T-helper 9 cell (primary cell): Measurements from ENCODE around the gene MGMT.

Experiments used
- DNase-seq: peaks from one replicate; pipeline ENCODE4 v3.0.0-alpha.2; 2020

The MGMT gene

GRCh38 chr10:129594811-129595210, 127.8 kb downstream of the MGMT start:
- no peak for DNase-seq

DNA sequence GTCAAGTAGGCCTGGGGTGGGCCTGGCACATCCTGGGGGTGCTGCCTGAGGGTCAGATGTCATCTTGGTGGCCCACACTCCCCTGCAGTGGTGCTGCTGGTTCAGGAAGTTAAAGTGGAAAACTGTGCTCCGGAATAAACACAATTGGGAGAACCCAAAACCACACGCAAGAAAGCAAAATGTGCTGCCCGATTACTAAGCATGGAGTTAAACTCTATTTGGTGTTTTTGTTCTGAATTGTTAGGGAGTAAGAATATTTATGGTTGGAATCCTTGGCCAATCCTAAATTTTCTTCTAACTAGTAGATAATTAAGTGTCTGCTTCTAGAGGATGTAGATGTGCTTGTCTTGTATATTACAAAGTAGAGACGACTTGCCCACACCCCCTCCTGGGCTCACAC, 131.4 kb downstream of the MGMT start:
- DNase-seq = no peak

DNA sequence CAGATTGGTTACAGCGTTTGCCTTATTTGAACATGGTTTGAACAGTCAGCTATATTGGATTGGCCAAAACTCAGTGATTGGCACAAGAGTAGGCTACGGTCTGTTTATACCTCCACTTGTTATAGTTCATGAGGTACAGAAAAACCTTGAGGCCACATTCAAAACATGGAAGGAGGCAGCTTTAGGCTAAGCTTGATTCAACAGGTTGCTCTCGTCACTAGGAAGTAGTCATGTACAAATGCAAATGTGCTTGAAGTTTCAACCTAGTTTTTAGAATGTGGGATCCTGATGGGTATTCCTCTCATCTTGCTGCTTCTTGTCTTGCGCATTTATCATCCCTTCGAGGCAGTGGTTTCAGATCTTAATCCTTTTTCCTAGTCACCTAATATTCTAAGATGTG, 132.1 kb downstream of the MGMT start:
- DNase-seq = no peak

- DNase-seq = no peak
These were observed 134.7 kb downstream of the MGMT start for GRCh38 chr10:129601737-129602136.

GRCh38 chr10:129602938-129603535, 136.0 kb downstream of the MGMT start:
- DNase-seq = no peak

DNA sequence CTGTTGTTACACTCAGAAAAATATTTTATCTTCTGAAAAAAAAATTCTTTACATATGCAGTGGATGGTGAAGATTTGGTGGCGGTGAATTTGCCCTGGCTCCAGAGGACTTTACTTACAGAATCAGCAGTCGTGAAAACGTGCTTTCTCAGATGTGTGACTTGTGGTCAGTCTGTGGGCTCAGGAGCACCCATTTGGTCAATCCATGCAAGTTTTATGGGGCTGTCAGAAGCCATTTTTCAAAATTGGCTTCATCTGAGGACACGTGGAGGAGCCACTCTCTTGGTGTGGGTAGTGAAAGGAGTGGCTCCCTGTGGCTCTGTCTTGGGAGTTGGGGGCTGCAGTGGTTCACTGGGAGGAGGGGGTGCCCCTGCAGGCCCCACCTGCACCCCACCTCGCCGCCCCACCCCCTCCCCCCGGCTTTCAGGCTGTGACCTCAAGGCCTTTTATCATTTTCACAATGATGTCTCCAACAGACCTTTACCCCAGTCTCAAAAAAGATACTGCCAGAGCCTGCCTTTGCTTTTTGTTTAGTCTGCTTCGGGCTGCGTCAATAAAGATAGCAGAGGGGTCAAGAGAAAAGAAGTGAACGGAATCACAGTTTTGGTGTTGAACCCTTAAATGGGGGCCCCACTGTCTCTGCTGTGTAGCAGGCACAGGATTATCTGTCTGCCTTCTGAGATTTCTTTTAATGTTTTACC, 137.4 kb downstream of the MGMT start:
- no peak for DNase-seq

GRCh38 chr10:129605266-129605985, 138.4 kb downstream of the MGMT start:
- no peak for DNase-seq

DNA sequence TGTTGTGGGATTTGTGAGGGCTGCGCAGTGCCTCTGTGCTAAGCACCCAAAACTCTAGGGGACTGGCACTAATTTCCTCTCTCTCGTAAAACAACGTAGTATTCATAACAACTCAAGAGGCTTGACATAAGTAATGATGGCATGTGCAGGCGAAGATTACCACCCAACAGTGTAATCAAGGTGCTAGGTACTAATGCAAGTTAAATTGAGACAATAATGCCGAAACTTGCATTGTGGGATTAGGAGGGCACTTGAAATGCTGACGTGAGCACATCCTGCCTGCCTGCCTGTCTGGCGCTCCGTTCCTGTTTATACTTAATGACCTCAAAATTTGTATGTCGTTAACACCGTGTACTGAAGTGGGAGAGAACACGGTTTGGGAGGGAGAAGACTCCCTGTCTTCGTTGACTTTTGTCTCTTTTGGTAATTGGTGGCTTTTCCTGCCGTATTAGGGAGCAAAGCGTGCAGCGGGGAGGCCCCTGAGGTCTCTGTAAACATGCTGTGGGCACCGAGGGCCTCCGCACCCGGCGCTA, 139.0 kb downstream of the MGMT start:
- no peak for DNase-seq

DNA sequence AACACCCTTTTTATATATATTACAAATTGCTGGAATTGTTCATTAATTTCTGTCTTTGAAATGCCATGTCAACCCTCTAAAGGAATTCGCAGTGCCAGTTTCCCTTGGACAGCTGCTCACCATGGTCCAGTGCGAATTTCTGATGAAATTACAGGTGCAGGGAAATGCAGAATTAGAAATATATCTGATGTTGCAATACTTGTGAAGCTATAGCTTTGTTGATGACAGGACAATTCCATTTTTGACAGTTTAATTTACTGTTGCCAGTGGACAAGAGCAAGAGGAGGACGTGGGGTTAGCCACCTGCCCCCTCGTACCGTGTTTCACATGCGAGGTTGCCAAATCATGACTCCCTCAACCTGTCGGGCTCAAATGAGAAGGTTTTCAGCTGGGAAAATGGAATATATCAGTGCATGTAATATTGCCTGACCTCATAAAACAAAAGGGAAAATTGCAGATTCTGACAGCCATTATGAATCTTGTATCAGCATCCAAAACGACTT, 140.6 kb downstream of the MGMT start:
- DNase-seq = no peak

DNA sequence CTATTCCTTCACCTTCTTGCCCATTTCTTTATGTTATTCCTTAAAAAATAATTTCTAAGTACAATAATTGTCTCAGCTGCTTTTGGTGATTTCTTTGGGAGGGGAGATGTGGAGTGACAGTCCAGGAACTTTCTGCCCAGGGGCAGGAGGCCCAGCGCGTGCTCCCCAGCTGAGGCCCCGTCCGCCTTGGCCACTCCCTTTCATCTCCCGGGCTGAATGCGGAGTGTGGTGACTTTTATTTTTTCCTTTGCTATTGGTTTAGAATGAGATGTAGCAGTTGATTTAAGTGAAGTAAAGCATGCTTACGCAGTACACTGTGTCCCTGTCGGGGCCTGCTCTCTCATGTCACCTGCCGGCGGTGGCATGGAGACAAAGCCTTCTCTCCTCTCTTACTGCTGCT, 141.6 kb downstream of the MGMT start:
- DNase-seq = no peak

- no peak for DNase-seq
These were observed 142.5 kb downstream of the MGMT start for GRCh38 chr10:129609551-129609950.

- DNase-seq = no peak
These were observed 145.6 kb downstream of the MGMT start for GRCh38 chr10:129612481-129613109.

DNA sequence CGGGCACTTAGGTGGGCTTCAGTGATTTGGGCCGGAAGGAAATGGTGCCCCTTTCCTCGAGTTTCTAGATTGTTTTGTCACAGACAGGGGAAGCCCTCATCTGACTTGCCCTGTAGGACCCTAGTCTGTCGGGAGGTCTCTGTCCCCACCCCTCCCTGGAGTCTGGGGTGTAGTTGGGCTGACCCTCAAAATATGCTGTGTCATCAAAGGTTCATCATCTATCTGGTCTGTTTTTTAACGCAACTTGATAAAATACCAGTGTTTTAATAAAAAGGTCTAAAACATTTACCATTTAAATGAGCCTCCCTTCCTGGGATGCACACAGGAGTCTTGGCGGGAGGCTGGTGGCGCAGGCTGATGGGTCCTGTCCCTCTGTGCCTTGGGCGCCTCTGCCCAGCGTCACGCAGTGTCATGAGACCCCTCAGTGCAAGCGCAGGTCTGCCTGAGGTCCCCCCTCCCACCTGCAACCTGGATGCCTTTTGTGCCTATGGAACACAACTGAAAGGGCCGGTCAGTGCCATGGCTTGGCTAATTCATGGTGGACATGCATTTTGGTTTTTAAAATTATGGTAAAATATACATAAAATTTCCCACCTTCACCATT, 146.4 kb downstream of the MGMT start:
- no peak for DNase-seq

GRCh38 chr10:129614341-129614740, 147.3 kb downstream of the MGMT start:
- no peak for DNase-seq

DNA sequence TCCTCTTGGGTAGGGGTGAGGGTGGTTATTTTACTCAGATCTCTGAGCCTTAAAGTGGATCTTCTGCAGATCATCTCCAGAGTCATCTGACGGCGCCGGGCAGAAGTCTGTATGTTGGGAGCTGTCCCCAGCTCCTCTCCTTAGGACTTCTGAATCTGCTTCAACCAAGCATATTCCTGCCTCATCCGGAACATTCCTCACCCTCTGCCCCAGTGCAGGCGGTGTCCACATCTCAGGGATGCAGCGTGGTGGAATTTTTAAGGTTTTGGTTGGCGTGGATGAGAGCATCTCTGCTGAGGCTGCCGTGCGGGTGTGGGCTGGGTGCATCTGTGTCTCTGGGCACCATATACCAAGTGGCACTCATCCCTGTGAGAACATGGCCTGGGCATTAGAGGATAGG, 148.3 kb downstream of the MGMT start:
- no peak for DNase-seq

- DNase-seq = no peak
These were observed 149.0 kb downstream of the MGMT start for GRCh38 chr10:129615921-129616525.

- no peak for DNase-seq
These were observed 150.7 kb downstream of the MGMT start for GRCh38 chr10:129617768-129618167.

DNA sequence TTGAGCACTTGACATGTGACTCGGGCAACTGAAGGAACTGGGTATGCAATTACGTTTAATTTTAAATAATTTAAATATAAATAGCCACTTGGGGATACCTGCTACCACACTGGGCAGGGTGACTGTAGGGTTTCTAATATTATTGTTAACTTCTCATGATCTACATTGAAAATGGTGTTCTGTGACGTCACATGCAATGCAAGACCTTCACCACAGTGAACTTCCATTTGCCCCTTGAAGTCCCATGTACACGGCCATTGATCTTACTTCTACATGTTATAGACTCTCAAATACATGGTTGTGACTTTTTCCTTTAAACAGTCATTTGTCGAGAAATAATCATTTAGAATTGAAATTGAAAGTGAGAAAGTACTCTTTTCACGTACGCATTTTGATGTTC, 154.0 kb downstream of the MGMT start:
- DNase-seq = no peak

DNA sequence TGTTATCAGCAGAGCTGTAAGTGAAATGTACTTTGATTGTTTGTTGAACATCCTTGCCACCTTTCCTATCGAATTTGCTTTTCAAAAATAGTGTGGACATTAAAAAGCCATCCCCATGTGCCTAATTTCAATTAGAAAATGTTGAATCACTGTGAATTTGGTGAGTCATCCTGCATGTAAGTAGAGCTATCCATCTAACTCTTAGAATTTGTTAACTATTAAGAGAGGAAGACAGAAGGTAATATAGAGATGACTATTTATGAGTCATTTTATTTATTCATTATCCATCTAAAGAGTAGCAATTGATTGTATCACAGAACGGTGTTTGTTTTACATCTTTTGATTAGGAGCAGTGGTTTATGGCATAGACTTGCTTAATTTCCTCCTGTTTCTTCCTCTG, 154.7 kb downstream of the MGMT start:
- no peak for DNase-seq

DNA sequence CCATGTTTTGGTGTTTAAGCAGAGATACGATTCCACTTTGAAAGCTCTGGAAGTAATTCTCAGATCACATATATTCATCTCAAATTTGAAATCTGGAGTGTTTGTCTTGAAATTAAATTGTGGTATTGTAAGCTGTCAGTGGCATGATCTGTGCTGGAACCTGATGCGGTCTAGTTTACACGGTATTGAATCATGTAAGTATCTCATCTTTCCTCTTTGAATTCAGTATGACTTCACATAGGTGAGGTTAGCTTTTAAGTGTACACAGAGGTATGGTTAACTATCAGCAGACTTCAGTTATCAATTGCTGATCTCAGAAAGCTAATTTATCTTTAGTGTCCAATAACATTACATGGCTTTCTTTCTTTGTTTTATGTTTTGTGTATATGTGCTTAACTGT, 155.2 kb downstream of the MGMT start:
- DNase-seq = no peak

DNA sequence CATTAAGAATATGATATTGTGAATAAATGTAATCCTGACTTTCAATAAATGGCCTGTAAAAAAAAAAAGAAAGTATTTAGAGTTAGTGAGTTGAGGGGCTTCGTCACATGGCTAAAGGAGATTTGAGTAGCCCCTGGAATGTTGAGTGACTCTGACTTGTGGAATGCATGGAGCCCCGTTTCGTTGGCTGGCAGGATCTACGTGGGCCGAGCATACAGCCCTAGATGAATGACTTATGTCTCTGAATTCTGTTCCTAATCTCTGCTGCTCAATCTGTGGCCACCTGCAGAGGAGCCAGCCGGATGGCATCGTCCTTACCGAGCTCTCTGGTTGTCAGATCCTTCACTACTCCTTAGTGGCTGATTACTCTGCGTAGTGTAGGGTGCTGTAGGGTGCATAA, 155.7 kb downstream of the MGMT start:
- no peak for DNase-seq

GRCh38 chr10:129624526-129624925, 157.5 kb downstream of the MGMT start:
- no peak for DNase-seq
